ENCODE results near the gene TMEM131.

Gene TMEM131

DNA sequence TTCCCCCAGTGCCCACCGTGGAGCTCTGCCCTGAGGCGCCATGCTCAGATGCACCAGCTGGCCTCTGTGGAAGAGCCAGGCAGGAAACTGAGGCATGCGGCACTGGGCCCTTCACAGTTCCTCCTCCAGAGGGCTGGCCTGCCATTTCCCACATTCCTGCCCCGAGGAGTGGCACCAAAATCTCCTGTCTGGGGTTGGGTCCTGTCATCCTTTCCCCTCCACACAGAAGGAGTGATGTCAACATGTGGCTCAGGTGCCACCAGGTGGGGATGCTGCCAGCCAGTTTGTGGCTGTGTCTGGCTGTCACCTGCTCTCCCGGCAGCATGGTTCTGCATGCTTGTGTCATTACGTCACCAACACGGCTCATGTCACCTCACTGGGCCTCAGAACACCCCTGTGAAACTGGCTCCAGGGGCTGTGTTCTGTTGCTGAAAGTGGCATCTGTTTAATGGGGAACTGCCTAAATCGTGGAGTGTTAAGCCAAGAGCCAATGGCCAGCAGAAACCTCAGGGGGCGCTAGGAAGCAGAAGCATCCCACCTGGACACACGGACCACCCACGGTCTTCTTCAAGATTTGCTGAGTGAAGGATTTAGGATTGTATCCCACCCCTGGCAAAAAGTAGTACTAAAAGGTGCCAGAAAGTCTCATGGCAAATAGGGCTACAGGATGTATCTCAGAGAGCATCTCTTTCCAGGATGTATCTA is 231.0 kb downstream of the TMEM131 start:
- no peaks in the 10 kb centered on the region for H3K9me3 ChIP-seq (ENCODE audit: severe bottlenecking)
- no peak for DNase-seq

GRCh38 chr2:97763176-97763845 is 232.4 kb downstream of the TMEM131 start:
- Histone ChIP-seq H3K36me3 (peaks cover 62% of the 10 kb centered on the region), H3K9me3 (ENCODE audit: severe bottlenecking) (no peaks in the 10 kb centered on the region), H3K27me3 (ENCODE audit: insufficient read depth, low read depth, severe bottlenecking) (no peaks in the 10 kb centered on the region), H3K4me3 (ENCODE audit: low read depth, low read length) (no peak overlapping the region), H3K27ac (no peak overlapping the region)
- no peak for TF ChIP-seq CTCF (IDR thresholded peaks at IDR 0.05; ENCODE audit: low read depth, low read length)
- DNase-seq = no peak

More for the DNA sequence above, 231.0 kb downstream of the TMEM131 start:
- TF ChIP-seq CTCF (IDR thresholded peaks at IDR 0.05; ENCODE audit: low read depth, low read length) = 0 out of 2 replicates have a peak, but pooled peaks have one; percentile 0
- no peaks in the 10 kb centered on the region for H3K27me3 ChIP-seq (ENCODE audit: insufficient read depth, low read depth, severe bottlenecking)
- H3K36me3 ChIP-seq = peaks cover 48% of the 10 kb centered on the region
- no peak overlapping the region for H3K4me3 ChIP-seq (ENCODE audit: low read depth, low read length)
- no peak overlapping the region for H3K27ac ChIP-seq

- Histone ChIP-seq H3K36me3 (peaks cover 77% of the 10 kb centered on the region), H3K9me3 (ENCODE audit: severe bottlenecking) (no peaks in the 10 kb centered on the region), H3K4me3 (ENCODE audit: low read depth, low read length) (no peak overlapping the region), H3K27me3 (ENCODE audit: insufficient read depth, low read depth, severe bottlenecking) (no peaks in the 10 kb centered on the region), H3K27ac (no peak overlapping the region)
- DNase-seq = no peak
- TF ChIP-seq CTCF (IDR thresholded peaks at IDR 0.05; ENCODE audit: low read depth, low read length) = no peak
Measured at GRCh38 chr2:97761192-97761591, 234.6 kb downstream of the TMEM131 start.

DNA sequence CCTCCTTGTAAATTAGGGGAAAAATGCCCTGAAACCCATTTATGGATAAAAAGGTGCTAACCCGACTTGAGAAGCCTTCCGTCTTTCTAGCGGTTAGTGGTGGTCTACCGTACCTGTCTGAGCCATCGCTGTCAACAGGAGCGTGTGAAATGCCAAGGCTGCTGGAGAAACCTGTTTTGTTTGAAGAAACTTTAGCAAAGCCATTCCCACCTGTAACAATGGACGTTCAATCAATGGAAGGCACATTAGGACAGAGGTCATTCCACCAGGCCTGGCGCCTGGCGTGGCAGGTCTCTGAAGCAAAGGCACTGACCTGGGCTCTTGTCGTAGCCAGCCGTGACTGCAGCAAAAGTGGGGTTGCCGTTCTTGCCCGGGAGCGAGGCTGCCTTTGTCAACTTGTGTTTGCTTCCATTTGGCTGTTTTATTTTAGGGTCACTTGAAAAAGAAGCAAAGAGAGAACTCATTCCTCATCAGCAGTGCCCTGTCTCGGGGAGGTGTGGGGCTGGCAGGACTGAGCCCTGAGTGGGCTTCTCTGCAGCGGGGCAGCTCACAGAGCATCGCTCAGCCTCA is 235.2 kb downstream of the TMEM131 start:
- TF ChIP-seq CTCF (IDR thresholded peaks at IDR 0.05; ENCODE audit: low read depth, low read length) = no peak
- Histone ChIP-seq H3K27ac (no peak overlapping the region), H3K4me3 (ENCODE audit: low read depth, low read length) (no peak overlapping the region), H3K36me3 (peaks cover 77% of the 10 kb centered on the region), H3K27me3 (ENCODE audit: insufficient read depth, low read depth, severe bottlenecking) (no peaks in the 10 kb centered on the region), H3K9me3 (ENCODE audit: severe bottlenecking) (no peaks in the 10 kb centered on the region)
- DNase-seq = no peak

GRCh38 chr2:97759727-97760407 is 235.9 kb downstream of the TMEM131 start:
- no peak overlapping the region for H3K27ac ChIP-seq
- TF ChIP-seq CTCF (IDR thresholded peaks at IDR 0.05; ENCODE audit: low read depth, low read length) = no peak
- H3K36me3 ChIP-seq = peaks cover 75% of the 10 kb centered on the region
- DNase-seq = no peak
- H3K27me3 ChIP-seq (ENCODE audit: insufficient read depth, low read depth, severe bottlenecking) = no peaks in the 10 kb centered on the region
- H3K9me3 ChIP-seq (ENCODE audit: severe bottlenecking) = no peaks in the 10 kb centered on the region
- no peak overlapping the region for H3K4me3 ChIP-seq (ENCODE audit: low read depth, low read length)
